ENCODE data around the gene TBCD. TPM values are rescaled to one million over a fixed set of nuclear protein-coding genes. Genes with fewer than 3 reads are reported as not detected.
"Not testable (repeated sequence)": the region's sequence is repeated elsewhere in the genome, so short reads cannot be mapped to it uniquely, and the experiment has no call there.

The TBCD gene
- total RNA-seq, 2 experiments from 2014 or later = 155 to 157 TPM

DNA sequence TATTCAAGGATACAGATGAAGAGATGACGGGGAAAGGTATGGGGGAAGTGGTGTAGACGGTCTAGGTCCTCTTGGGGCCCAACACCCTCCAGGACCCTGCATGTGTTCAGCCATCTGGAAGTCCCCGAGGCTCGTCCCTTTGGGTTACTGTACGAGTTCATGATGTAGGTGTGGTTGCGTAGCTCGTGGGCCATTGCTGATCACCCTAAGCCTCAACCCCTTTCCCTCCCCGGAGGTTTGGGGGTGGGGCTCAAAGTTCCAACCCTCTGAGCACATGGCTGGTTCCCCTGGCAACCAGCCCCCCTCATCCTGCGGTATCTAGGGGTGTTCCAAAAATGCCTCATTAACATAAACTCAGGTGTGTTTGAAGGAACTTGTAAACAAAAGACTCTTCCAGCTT, 228.8 kb downstream of the TBCD start:
- Mint-ChIP-seq H3K27ac (no peak overlapping the region), H3K27me3 (no peaks in the 10 kb centered on the region), H3K4me3 (no peak overlapping the region), H3K4me1 (peaks cover 48% of the 10 kb centered on the region), H3K36me3 (ENCODE audit: low read depth) (peaks cover 14% of the 10 kb centered on the region), H3K9me3 (peaks cover 3% of the 10 kb centered on the region)
- no peak for DNase-seq
- CTCF ChIA-PET = no interaction called here
- POLR2A ChIA-PET = no interaction called here

- no peak overlapping the region for H3K4me3 Mint-ChIP-seq
- H3K9me3 Mint-ChIP-seq = peaks cover 3% of the 10 kb centered on the region
- DNase-seq = no peak
- peaks cover 14% of the 10 kb centered on the region for H3K36me3 Mint-ChIP-seq (ENCODE audit: low read depth)
- no peaks in the 10 kb centered on the region for H3K27me3 Mint-ChIP-seq
- H3K27ac Mint-ChIP-seq = no peak overlapping the region
- ChIA-PET CTCF (no interaction called here), POLR2A (no interaction called here)
- H3K4me1 Mint-ChIP-seq = peaks cover 54% of the 10 kb centered on the region
These were observed 229.4 kb downstream of the TBCD start for GRCh38 chr17:82981141-82981730.

DNA sequence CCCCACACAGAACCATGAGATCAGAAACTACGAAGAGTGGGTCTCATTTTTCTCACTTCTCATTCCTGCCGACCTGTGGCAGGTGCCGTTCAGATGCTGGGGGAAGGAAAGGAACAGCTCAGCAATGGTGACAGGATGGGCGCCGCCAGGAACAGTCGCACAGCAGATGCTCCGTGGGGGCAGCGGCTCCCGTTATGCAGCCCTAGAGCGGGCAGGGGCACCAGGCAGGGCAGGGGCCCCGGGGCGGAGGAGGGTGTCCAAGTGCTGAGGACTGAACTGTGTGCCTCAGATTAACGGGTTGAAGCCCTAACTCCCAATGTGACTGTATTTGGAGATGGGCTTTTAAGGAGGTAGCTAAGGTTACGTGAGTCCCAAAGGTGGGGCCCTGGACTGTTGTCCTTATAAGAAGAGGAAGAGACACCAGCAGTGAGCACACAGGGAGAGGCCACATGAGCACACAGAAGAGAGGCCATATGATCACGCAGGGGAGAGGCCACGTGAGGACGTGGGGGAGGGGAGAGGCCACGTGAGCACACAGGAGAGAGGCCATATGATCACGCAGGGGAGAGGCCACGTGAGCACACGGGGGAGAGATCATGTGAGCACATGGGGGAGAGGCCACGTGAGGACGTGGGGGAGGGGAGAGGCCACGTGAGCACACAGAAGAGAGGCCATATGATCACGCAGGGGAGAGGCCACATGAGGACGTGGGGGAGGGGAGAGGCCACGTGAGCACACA, 231.8 kb downstream of the TBCD start:
- peaks cover 59% of the 10 kb centered on the region for H3K4me1 Mint-ChIP-seq
- peaks cover 6% of the 10 kb centered on the region for H3K9me3 Mint-ChIP-seq
- DNase-seq = peak; percentile 3
- ChIA-PET CTCF (interaction anchor here (0.7 kb wide), 1 partner anchor 13 kb away, joined by 3 read pairs; no protein-coding TSS in a partner anchor), POLR2A (no interaction called here)
- H3K36me3 Mint-ChIP-seq (ENCODE audit: low read depth) = peaks cover 19% of the 10 kb centered on the region
- H3K27ac Mint-ChIP-seq = no peak overlapping the region
- H3K4me3 Mint-ChIP-seq = no peak overlapping the region
- H3K27me3 Mint-ChIP-seq = peaks cover 3% of the 10 kb centered on the region

DNA sequence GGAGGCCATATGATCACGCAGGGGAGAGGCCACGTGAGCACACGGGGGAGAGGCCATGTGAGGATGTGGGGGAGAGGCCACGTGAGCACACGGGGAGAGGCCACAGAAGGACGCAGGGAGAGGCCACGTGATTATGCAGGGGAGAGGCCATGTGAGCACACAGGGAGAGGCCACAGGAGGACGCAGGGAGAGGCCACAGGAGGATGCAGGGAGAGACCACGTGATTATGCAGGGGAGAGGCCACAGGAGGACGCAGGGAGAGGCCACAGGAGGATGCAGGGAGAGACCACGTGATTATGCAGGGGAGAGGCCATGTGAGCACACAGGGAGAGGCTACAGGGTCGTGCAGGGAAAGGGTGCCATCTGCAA, 232.4 kb downstream of the TBCD start:
- POLR2A ChIA-PET, H3K4me3 Mint-ChIP-seq, H3K9me3 Mint-ChIP-seq, H3K27me3 Mint-ChIP-seq, DNase-seq: not testable (repeated sequence)
- CTCF ChIA-PET = interaction anchor here (0.6 to 0.7 kb wide), 2 partner anchors 13 to 32 kb away, joined by 3 read pairs; no protein-coding TSS in a partner anchor
- Mint-ChIP-seq H3K27ac (peak overlapping the region; percentile 43), H3K4me1 (peaks cover 56% of the 10 kb centered on the region), H3K36me3 (ENCODE audit: low read depth) (peaks cover 25% of the 10 kb centered on the region)

- H3K4me1 Mint-ChIP-seq = peaks cover 49% of the 10 kb centered on the region
- peaks cover 6% of the 10 kb centered on the region for H3K9me3 Mint-ChIP-seq
- DNase-seq = no peak
- ChIA-PET CTCF (interaction anchor here (0.6 to 0.9 kb wide), 2 partner anchors 31 to 100 kb away, joined by 3 read pairs; no protein-coding TSS in a partner anchor), POLR2A (no interaction called here)
- H3K4me3 Mint-ChIP-seq = no peak overlapping the region
- H3K27me3 Mint-ChIP-seq = peaks cover 3% of the 10 kb centered on the region
- H3K36me3 Mint-ChIP-seq (ENCODE audit: low read depth) = peaks cover 25% of the 10 kb centered on the region
- H3K27ac Mint-ChIP-seq = peak overlapping the region; percentile 43
These were observed 233.0 kb downstream of the TBCD start for GRCh38 chr17:82984751-82985427.

- DNase-seq = no peak
- ChIA-PET CTCF (interaction anchor here (0.9 to 1.1 kb wide), 2 partner anchors 16 to 100 kb away, joined by 3 to 4 read pairs; no protein-coding TSS in a partner anchor), POLR2A (interaction anchor here (0.6 kb wide), 1 partner anchor 208 kb away, joined by 4 read pairs; no protein-coding TSS in a partner anchor)
- Mint-ChIP-seq H3K4me3 (no peak overlapping the region), H3K27me3 (peaks cover 3% of the 10 kb centered on the region), H3K27ac (peak overlapping the region; percentile 83), H3K36me3 (ENCODE audit: low read depth) (peaks cover 26% of the 10 kb centered on the region), H3K9me3 (peaks cover 6% of the 10 kb centered on the region), H3K4me1 (peaks cover 46% of the 10 kb centered on the region)
These were observed 233.6 kb downstream of the TBCD start for GRCh38 chr17:82985428-82985805.

- H3K9me3 Mint-ChIP-seq = peaks cover 7% of the 10 kb centered on the region
- H3K4me1 Mint-ChIP-seq = peaks cover 45% of the 10 kb centered on the region
- ChIA-PET CTCF (interaction anchor here (0.9 to 1.1 kb wide), 2 partner anchors 16 to 101 kb away, joined by 3 to 4 read pairs; no protein-coding TSS in a partner anchor), POLR2A (interaction anchor here (0.6 kb wide), 1 partner anchor 207 kb away, joined by 4 read pairs; no protein-coding TSS in a partner anchor)
- peak overlapping the region; percentile 52 for H3K4me3 Mint-ChIP-seq
- peak overlapping the region; percentile 83 for H3K27ac Mint-ChIP-seq
- peaks cover 3% of the 10 kb centered on the region for H3K27me3 Mint-ChIP-seq
- peaks cover 26% of the 10 kb centered on the region for H3K36me3 Mint-ChIP-seq (ENCODE audit: low read depth)
- peak; percentile 78 for DNase-seq
These were observed 234.1 kb downstream of the TBCD start for GRCh38 chr17:82985973-82986372.

DNA sequence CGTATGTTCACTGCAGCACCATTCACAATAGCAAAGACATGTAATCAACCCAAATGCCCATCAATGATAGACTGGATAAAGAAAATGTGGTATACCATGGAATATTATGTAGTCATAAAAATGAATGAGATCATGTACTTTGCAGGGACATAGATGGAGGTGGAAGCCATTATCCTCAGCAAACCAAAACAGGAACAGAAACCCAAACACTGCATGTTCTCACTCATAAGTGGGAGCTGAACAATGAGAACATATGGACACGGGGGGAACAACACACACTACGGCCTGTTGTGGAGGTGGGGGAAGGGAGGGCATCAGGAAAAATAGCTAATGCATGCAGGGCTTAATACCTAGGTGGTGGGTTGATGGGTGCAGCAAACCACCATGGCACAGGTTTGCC, 237.2 kb downstream of the TBCD start:
- H3K4me3 Mint-ChIP-seq, H3K27ac Mint-ChIP-seq, DNase-seq, POLR2A ChIA-PET, H3K27me3 Mint-ChIP-seq: not testable (repeated sequence)
- Mint-ChIP-seq H3K4me1 (peaks cover 44% of the 10 kb centered on the region), H3K36me3 (ENCODE audit: low read depth) (peaks cover 38% of the 10 kb centered on the region), H3K9me3 (peaks cover 23% of the 10 kb centered on the region)
- CTCF ChIA-PET = interaction anchor here (0.9 kb wide), 1 partner anchor 19 kb away, joined by 3 read pairs; no protein-coding TSS in a partner anchor

DNA sequence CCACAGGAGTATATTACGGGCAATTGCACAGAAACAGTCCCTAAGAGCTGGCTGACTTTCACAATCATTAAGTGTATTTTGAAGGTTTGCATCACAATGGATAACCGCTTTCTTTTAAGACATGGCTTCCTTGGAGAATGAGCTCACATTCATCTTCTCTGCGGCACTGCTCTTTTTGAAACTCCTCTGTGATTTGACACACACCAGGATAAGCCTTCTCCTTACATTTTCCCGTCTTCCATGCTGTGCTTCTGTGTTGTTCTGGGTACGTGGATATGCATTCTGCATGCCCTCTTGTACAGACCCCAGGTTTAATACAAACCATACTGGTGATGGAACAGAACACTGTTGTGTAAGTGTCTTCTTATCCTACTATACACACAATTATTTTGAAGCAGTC, 238.0 kb downstream of the TBCD start:
- CTCF ChIA-PET = interaction anchor here (0.9 to 1.0 kb wide), 2 partner anchors 20 to 213 kb away, joined by 3 read pairs; no protein-coding TSS in a partner anchor

DNA sequence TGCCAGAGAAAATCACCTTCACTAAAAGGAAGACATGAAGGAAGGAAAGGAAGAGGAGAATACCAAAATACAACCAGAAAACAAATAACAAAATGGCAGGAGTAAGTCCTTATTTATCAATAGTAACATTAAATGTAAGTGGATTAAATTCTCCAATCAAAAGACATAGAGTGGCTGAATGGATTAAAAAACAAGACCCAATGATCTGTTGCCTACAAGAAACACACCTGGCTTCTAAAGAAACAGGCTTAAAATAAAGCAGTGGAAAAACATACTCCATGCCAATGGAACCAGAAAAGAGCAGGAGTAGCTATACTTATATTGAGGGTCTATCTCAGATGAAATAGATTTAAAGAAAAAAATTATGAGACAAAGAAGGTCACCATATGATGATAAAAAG, 241.1 kb downstream of the TBCD start:
- ChIA-PET POLR2A (no interaction called here), CTCF (no interaction called here)
- DNase-seq = no peak

More for the DNA sequence above, 238.0 kb downstream of the TBCD start:
- H3K36me3 Mint-ChIP-seq (ENCODE audit: low read depth) = peaks cover 44% of the 10 kb centered on the region
- no peak for DNase-seq
- no peak overlapping the region for H3K4me3 Mint-ChIP-seq
- POLR2A ChIA-PET = no interaction called here
- H3K27me3 Mint-ChIP-seq = peaks cover 9% of the 10 kb centered on the region
- H3K9me3 Mint-ChIP-seq = peaks cover 23% of the 10 kb centered on the region
- H3K27ac Mint-ChIP-seq = no peak overlapping the region
- H3K4me1 Mint-ChIP-seq = peaks cover 41% of the 10 kb centered on the region

More for the DNA sequence above, 241.1 kb downstream of the TBCD start:
- H3K4me1 Mint-ChIP-seq = peaks cover 17% of the 10 kb centered on the region
- H3K27ac Mint-ChIP-seq = no peak overlapping the region
- H3K27me3 Mint-ChIP-seq = peaks cover 9% of the 10 kb centered on the region
- peaks cover 48% of the 10 kb centered on the region for H3K36me3 Mint-ChIP-seq (ENCODE audit: low read depth)
- H3K4me3 Mint-ChIP-seq = no peak overlapping the region
- peaks cover 27% of the 10 kb centered on the region for H3K9me3 Mint-ChIP-seq
